ENCODE results near the gene CPEB1. TPM values are rescaled to one million over a fixed set of nuclear protein-coding genes. Genes with fewer than 3 reads are reported as not detected.
A peak's percentile ranks its signal among the peaks of the same experiment; 100 is the strongest.

Gene CPEB1
- total RNA-seq, 1 experiment from 2014 or later: 1.0 TPM

GRCh38 chr15:82663186-82663600, 16.0 kb upstream of the CPEB1 start:
- H3K14ac ChIP-seq (ENCODE audit: insufficient read depth, low read length): no peak overlapping the region
- no peak overlapping the region for H3K27ac ChIP-seq (ENCODE audit: insufficient read length, low read depth, low read length)
- no CpG with 5 or more reads among the region's 4 CpGs for WGBS (ENCODE audit: extremely low coverage, insufficient read length, low lambda C conversion rate)
- no peak overlapping the region for H3K4ac ChIP-seq (ENCODE audit: low read depth, low read length)
- Mint-ChIP-seq H3K36me3 (ENCODE audit: insufficient read depth in 1 of 3, low read depth in 3 of 3) (no peaks in the 10 kb centered on the region; a peak in 1 of 7 replicates), H3K4me3 (no peak overlapping the region; a peak in 1 of 5 replicates), H3K4me1 (peaks cover 4 to 5% of the 10 kb centered on the region in 2 experiments), H3K27me3 (ENCODE audit: low read depth) (peaks cover 27% of the 10 kb centered on the region), H3K27ac (no peak overlapping the region; a peak in 1 of 7 replicates), H3K9me3 (no peaks in the 10 kb centered on the region)
- TF ChIP-seq, protein P1, sequence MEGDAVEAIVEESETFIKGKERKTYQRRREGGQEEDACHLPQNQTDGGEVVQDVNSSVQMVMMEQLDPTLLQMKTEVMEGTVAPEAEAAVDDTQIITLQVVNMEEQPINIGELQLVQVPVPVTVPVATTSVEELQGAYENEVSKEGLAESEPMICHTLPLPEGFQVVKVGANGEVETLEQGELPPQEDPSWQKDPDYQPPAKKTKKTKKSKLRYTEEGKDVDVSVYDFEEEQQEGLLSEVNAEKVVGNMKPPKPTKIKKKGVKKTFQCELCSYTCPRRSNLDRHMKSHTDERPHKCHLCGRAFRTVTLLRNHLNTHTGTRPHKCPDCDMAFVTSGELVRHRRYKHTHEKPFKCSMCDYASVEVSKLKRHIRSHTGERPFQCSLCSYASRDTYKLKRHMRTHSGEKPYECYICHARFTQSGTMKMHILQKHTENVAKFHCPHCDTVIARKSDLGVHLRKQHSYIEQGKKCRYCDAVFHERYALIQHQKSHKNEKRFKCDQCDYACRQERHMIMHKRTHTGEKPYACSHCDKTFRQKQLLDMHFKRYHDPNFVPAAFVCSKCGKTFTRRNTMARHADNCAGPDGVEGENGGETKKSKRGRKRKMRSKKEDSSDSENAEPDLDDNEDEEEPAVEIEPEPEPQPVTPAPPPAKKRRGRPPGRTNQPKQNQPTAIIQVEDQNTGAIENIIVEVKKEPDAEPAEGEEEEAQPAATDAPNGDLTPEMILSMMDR (conservative IDR thresholded peaks at IDR 0.05): no peak
- no peak overlapping the region for H2AFZ ChIP-seq (ENCODE audit: low read length)
- H4K91ac ChIP-seq (ENCODE audit: insufficient read length, low read depth, low read length): no peak overlapping the region
- no peaks in the 10 kb centered on the region for H3K79me1 ChIP-seq (ENCODE audit: insufficient read depth, low read depth, low read length, poor library complexity, severe bottlenecking)
- no peak overlapping the region for H2BK120ac ChIP-seq (ENCODE audit: low read depth, low read length, poor library complexity, severe bottlenecking)
- no peak overlapping the region for H2BK15ac ChIP-seq (ENCODE audit: low read depth, low read length)
- H3K79me2 ChIP-seq (ENCODE audit: insufficient read depth, low read length): no peaks in the 10 kb centered on the region
- H2BK20ac ChIP-seq (ENCODE audit: low read depth, low read length, poor library complexity, severe bottlenecking): no peak overlapping the region
- no peak overlapping the region for H3K18ac ChIP-seq (ENCODE audit: insufficient read length, low read depth, low read length)
- H3K9me3 ChIP-seq (ENCODE audit: control insufficient read depth, low read depth, low read length): no peaks in the 10 kb centered on the region
- H3K23me2 ChIP-seq (ENCODE audit: insufficient read length, low read depth, low read length, poor library complexity, severe bottlenecking): no peaks in the 10 kb centered on the region
- H3K56ac ChIP-seq (ENCODE audit: insufficient read length, low read depth, low read length): no peak overlapping the region
- H3K27me3 ChIP-seq (ENCODE audit: insufficient read depth, low read length): no peaks in the 10 kb centered on the region
- H4K5ac ChIP-seq (ENCODE audit: insufficient read length, low read depth, low read length): no peak overlapping the region
- no peak overlapping the region for H3K9ac ChIP-seq (ENCODE audit: extremely low read depth, insufficient read length, low read length)
- peak; percentile 70 for DNase-seq
- H3K4me1 ChIP-seq (ENCODE audit: insufficient read depth, low read length): no peaks in the 10 kb centered on the region
- no peak overlapping the region for H2AK5ac ChIP-seq (ENCODE audit: insufficient read length, low read length)
- no peak overlapping the region for H4K8ac ChIP-seq (replicated peaks; ENCODE audit: insufficient read length, low read depth, low read length)
- no peak overlapping the region for H3K23ac ChIP-seq (ENCODE audit: insufficient read length, low read depth, low read length)
- H3K4me2 ChIP-seq (ENCODE audit: insufficient read depth, insufficient read length, low read length): no peak overlapping the region
- no peak overlapping the region for H2BK12ac ChIP-seq (ENCODE audit: insufficient read length, low read depth, low read length)
- no peak overlapping the region for H3T11ph ChIP-seq (ENCODE audit: low read length)
- no peaks in the 10 kb centered on the region for H4K20me1 ChIP-seq (ENCODE audit: control insufficient read depth, insufficient read depth, insufficient read length)
- no peak overlapping the region for H2BK5ac ChIP-seq (ENCODE audit: insufficient read length, low read length)

All from H9 (cell line).